Measurements from ENCODE around the gene SLC25A36.

Gene SLC25A36

GRCh38 chr3:140941434-140942220 lies at the start of gene SLC25A36:
SLC25A36 (plus strand) TSS chr3:140941836; CDS start chr3:140942055, 219 bp downstream.
- DNase-seq (ENCODE audit: low read depth in 2 of 2): peak; percentile 93

GRCh38 chr3:140896997-140897396 lies 44.6 kb upstream of the SLC25A36 start:
- no peak for DNase-seq (ENCODE audit: low read depth in 2 of 2)

DNA sequence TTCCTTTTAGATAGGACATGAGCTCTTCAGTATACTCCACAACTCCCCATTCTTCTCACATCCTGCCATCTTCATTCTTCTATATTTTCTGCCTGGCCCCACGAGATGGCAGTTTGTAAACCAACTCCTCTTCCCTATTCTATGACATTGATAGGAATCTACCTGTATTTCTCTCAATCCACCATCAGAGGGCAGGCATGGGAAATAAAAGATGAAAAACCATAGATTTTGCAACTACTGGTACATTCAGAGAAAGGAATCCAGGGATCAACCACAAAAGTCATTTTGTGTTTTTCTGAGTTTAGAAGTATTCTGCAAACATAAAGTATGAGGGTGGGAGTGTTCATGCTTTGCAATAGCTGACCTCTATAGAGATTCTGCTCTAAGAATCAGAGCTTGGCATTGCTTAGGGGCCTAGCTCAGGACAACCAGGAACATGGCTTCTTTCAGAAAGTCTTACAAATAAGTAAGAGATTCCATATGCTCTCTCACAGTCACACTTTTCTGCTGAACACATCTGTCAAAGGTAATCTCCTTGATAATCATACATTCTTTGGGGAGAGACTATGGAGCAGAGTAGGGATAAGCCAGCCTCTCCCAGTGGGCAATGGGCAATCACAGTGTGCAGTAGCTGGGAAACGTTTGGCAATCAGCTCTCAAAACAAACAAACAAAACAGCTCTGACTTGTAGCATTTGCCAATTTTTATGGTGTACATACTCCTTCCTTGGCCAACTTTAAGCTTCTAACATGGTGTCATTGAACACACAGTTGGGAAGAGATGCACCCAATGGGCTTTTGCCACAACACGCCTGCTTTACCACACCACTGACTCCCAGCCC lies 43.1 kb upstream of the SLC25A36 start:
- peak; percentile 79 to 81 for DNase-seq (ENCODE audit: low read depth in 2 of 2)

GRCh38 chr3:140899363-140899762 lies 42.3 kb upstream of the SLC25A36 start:
- no peak for DNase-seq (ENCODE audit: low read depth in 2 of 2)

GRCh38 chr3:140902791-140903190 lies 38.8 kb upstream of the SLC25A36 start:
- DNase-seq (ENCODE audit: low read depth in 2 of 2): no peak

- no peak for DNase-seq (ENCODE audit: low read depth in 2 of 2)
These were observed 38.4 kb upstream of the SLC25A36 start for GRCh38 chr3:140903196-140903595.

- no peak for DNase-seq (ENCODE audit: low read depth in 2 of 2)
These were observed 37.1 kb upstream of the SLC25A36 start for GRCh38 chr3:140904521-140904920.

- no peak for DNase-seq (ENCODE audit: low read depth in 2 of 2)
These were observed 36.1 kb upstream of the SLC25A36 start for GRCh38 chr3:140905559-140905958.

- DNase-seq (ENCODE audit: low read depth in 2 of 2): no peak
These were observed 34.9 kb upstream of the SLC25A36 start for GRCh38 chr3:140906785-140907184.

DNA sequence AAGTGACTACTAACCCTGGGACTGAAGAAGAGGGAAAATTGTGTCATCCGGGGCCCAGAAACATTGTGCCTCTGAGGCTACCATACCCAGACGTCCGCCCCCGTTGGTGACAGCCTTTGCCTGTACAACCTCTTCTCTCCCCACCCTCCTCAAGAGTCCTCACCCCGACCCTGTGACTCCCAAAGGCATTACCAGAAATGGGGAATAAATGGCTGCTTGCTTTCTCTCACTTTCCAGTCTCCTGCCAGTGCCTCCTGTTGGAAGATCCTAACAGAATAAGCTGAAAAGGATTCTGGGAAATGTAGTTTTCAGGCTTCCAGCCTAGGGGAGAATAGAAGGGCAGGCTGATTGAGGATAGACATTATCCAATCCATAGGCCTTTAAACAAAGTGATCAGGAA lies 30.8 kb upstream of the SLC25A36 start:
- no peak for DNase-seq (ENCODE audit: low read depth in 2 of 2)

GRCh38 chr3:140911822-140912221 lies 29.8 kb upstream of the SLC25A36 start:
- no peak for DNase-seq (ENCODE audit: low read depth in 2 of 2)

GRCh38 chr3:140913728-140914127 lies 27.9 kb upstream of the SLC25A36 start:
- DNase-seq (ENCODE audit: low read depth in 2 of 2): no peak

DNA sequence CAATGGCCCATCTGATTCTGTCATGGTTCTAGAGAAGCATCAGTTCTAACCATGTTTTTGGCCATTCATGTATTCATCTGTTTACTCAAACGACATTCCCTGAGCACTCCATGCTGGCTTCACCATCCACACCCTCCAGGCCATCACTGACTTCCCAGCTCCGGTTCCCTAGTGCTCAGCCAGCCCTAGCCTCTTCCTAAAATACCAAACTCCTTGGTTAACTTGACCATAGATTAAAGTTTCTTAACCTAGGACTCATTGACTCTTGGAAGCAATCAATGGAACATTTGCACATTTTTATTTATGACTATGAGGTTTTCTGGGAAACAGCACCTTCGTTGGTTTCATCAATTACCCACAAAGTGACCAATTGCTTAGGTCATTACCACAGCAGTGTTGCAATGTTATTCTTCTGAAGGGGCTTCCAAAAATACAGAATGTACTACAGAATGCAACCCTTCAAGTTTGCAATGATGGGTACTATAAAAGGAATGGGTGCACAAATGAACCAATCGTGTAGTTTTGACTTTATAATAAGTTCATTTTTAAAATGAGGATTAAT lies 27.2 kb upstream of the SLC25A36 start:
- DNase-seq (ENCODE audit: low read depth in 2 of 2): no peak

GRCh38 chr3:140916603-140917002 lies 25.0 kb upstream of the SLC25A36 start:
- no peak for DNase-seq (ENCODE audit: low read depth in 2 of 2)

- no peak for DNase-seq (ENCODE audit: low read depth in 2 of 2)
These were observed 23.9 kb upstream of the SLC25A36 start for GRCh38 chr3:140917772-140918171.

- no peak for DNase-seq (ENCODE audit: low read depth in 2 of 2)
These were observed 21.6 kb upstream of the SLC25A36 start for GRCh38 chr3:140920029-140920428.

DNA sequence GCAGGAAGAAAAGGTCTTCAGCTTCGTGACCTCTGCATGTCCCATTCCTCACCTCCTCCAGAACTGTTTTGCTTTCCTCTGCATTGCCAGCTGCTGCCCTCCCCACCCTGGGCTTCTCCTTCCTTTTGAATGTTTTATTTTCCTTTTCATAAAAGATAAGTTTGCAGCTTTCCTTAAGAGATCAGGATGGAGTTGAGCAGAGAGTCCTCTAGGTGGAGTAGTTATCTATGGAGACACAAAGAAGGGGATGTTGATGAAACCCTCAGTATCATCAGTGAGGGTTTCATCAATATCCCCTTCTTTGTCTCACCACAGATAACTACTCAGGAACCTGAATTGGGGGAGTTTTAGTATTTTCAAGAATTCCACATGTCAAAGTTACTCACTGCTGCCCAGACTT lies 19.0 kb upstream of the SLC25A36 start:
- no peak for DNase-seq (ENCODE audit: low read depth in 2 of 2)

GRCh38 chr3:140924097-140924873 lies 17.4 kb upstream of the SLC25A36 start:
- DNase-seq (ENCODE audit: low read depth in 2 of 2): no peak

- DNase-seq (ENCODE audit: low read depth in 2 of 2): no peak
These were observed 14.2 kb upstream of the SLC25A36 start for GRCh38 chr3:140927279-140928069.

- DNase-seq (ENCODE audit: low read depth in 2 of 2): no peak
These were observed 12.2 kb upstream of the SLC25A36 start for GRCh38 chr3:140929446-140929845.

- DNase-seq (ENCODE audit: low read depth in 2 of 2): no peak
These were observed 10.6 kb upstream of the SLC25A36 start for GRCh38 chr3:140931016-140931454.
